NAMALWA (cell line): ENCODE results near the gene SHISA4.
A peak's percentile ranks its signal among the peaks of the same experiment; 100 is the strongest.
"Not testable (repeated sequence)": the region's sequence is repeated elsewhere in the genome, so short reads cannot be mapped to it uniquely, and the experiment has no call there.

ENCODE experiments used
- DNase-seq: peaks from one replicate; pipeline ENCODE4 v3.0.0-alpha.2; 2015; ENCODE audit warnings: low spot score

The SHISA4 gene, protein sequence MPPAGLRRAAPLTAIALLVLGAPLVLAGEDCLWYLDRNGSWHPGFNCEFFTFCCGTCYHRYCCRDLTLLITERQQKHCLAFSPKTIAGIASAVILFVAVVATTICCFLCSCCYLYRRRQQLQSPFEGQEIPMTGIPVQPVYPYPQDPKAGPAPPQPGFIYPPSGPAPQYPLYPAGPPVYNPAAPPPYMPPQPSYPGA

DNA sequence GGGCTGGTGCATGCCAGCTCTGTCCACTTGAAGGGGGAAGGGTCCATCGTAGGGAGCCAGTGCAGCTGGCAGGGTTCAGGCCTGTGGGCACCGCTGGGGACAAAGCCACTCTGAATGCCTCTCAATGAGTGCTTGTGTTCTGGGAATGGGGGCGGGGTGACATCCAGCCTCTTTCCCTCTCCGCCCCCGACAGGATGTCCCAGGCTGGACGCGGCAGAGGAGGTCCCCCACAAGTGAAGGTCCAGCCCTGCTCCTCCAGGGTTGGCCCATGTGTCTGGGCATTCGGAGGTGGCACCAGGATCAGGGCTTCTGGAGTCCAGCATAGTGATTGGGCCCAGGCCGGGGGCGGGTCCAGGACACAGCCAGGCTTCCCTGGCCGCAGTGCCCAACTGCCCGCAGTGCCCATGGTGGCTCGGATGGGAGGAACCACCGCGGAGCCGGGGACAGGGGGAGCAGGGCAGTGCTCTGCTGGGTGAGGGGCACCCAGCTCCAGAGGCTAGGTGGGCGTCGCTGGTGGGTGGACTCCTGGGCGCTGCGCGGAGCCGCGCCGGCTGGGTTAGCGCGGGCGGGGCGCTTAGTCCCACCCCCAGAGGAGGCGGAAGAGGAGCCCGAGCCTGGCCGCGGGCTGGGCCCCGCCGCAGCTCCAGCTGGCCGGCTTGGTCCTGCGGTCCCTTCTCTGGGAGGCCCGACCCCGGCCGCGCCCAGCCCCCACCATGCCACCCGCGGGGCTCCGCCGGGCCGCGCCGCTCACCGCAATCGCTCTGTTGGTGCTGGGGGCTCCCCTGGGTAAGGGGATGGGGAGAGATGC lies at the start of gene SHISA4:
Gene SHISA4 (plus strand): TSS at position 617 of the 808 bp plus-strand sequence. CDS start 97 bp downstream, at position 714.
- DNase-seq: no peak

DNA sequence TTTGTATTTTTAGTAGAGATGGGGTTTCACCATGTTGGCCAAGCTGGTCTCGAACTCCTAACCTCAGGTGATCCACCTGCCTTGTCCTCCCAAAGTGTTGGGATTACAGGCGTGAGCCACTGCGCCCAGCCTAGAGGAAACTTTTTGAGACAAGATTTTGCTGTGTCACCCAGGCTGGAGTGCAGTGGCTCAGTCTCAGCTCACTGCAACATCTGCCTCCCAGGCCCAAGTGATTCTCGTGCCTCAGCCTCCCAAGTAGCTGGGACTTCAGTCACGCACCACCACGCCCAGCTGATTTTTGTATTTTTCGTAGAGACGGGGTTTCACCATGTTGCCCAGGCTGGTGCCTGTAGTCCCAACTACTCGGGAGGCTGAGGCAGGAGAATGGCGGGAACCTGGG lies 49.6 kb upstream of the SHISA4 start:
- DNase-seq: not testable (repeated sequence)

DNA sequence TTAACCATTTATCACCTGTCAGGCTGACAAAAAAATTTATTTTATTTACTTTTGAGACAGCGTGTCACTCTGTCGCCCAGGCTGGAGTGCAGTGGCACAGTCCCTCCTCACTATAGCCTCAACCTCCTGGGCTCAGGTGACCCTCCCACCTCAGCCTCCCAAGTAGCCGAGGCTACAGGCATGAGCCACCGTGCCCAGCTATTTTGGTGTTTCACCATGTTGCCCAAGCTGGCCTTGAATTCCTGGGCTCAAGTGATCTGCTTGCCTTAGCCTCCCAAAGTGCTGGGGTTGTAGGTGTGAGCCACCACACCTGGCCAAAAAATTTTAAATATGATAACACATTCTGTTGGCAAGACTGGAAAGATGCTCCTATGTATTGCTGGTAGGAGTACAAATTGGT lies 48.6 kb upstream of the SHISA4 start:
- DNase-seq: no peak

DNA sequence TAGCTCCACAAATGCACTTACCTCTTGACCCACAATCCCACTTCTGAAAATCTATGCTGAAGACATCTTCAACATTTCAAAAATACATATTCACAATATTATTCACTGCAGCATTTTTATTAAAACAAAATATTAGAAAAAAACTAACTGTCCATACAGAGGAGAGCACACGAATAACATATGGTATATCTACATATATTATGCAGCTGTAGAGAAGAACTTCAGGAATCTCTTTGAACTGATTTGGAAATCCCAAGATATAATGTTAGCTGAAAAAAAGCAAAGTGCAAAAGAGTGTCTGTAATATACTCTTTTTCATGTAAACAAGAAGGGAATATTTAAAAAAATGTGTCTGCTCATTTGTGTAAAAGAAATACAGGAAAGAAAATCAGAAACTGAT lies 48.2 kb upstream of the SHISA4 start:
- no peak for DNase-seq

DNA sequence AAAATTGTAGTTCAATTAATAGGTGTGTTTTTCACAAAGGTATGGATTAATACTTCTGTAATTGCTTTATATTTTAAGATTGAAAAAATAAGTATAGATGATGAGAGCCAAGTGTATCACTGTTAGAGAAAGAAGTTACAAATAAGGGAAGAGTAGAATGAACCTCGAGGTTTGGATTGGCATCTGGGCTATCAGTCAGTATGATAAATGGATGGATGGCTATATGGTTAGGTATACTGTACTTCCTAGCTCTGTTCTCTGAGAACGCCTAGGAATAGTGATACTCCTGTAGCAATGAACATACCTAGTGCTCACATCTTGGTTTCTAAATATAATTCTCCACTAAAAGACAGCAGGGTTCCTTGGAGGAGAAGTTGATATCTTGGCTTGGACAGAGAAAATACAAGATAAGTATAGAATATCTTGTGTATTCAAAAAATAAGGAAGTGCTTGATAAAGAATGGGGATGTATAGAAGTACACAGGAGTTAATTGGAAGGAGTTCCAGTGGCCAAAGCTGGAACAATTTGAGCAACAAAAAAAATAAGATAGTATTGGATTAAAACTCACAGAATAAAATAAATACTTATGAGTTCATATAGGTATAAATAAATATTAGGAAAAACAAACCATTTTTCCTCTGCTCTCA lies 47.3 kb upstream of the SHISA4 start:
- DNase-seq: no peak

DNA sequence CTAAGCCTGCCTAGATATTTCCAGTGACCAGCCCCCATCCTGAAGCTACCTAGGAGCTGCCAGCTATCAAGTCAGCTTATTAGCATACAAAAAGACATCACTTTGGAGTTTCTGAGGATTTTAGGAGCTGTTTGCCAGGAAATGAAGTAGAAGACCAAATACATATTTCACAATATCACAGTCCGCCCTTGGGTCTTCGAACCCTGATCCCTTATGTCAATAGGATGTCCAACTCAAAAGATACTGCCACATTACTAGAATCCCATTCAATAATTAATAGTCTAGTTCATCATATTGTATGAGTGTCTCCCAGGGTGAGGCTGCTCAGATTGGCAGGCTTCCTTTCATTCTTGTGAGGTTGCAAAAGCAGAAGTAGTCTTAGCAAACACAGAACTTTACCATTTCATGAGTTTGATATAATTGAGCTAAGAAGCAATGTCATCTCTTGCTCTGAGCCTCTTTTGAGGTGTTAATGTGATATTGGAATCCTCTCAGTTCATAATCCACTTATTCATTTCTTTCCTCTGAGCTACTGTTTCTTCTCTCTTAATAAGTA lies 46.1 kb upstream of the SHISA4 start:
- DNase-seq: no peak

DNA sequence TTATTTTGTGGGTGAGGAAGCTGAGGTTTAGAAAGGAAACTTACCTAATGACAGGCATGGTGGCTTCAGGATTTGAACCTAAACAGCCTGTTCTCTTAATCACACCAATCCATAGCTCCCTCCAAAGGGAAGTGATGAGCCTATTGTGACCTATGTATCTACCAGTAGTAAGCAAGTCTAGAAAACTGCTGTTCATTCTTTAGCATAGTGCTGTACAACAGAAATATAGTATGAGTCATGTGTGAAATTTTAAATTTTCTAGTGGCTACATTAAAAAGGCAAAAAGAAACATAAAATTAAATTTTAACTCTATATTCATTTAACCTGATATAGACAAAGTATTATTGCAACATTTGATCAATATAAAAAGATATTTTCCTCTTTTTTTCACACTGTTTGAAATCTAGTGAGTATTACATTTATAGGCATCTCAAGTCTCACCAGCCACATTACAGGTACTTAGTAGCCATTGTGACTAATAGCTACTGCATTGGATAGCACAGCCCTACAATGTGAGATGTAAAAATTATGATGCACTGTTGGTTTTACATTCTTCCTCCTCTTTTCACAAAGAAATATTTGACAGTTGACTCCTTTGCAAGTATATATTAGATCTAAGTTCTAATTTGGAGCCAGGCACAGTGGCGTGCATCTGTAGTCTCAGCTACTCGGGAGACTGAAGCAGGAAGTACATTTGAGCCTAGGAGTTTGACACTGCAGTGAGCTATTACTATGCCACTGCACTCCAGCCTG lies 43.2 kb upstream of the SHISA4 start:
- no peak for DNase-seq

DNA sequence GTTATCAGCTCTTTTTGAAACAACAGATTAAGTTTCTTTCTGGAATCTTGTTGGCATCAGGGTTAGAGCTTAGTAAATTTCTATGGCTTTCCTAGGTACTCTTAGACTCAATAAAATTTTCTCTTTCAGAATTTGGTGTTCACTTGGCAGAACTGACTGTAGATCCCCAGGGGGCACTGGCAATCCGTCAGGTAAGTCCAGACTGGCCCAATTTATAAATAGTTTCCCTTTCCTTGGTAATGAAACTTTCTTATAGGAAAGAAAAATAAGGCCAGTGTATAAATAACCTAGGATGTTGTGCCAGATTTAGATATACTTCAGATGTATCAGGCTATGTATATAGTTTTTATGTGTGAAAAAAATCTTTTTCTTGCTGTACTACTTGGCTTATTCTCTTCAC lies 41.5 kb upstream of the SHISA4 start:
- DNase-seq: no peak

DNA sequence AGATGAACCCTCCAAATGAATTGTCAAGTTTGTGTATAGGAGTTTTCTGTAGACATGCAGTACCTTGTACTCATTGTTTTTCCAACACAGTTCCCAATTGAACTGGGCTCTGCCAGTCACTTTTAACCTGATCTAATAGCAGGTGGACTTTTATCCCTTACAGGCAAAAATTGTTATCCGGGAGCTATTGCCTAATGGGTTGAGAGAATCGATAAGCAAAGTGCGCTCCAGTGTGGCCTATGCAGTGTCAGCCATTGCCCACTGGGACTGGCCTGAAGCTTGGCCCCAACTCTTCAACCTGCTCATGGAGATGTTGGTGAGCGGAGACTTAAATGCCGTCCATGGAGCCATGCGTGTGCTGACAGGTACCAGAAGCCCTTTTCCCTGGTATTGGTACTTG lies 40.5 kb upstream of the SHISA4 start:
- no peak for DNase-seq

DNA sequence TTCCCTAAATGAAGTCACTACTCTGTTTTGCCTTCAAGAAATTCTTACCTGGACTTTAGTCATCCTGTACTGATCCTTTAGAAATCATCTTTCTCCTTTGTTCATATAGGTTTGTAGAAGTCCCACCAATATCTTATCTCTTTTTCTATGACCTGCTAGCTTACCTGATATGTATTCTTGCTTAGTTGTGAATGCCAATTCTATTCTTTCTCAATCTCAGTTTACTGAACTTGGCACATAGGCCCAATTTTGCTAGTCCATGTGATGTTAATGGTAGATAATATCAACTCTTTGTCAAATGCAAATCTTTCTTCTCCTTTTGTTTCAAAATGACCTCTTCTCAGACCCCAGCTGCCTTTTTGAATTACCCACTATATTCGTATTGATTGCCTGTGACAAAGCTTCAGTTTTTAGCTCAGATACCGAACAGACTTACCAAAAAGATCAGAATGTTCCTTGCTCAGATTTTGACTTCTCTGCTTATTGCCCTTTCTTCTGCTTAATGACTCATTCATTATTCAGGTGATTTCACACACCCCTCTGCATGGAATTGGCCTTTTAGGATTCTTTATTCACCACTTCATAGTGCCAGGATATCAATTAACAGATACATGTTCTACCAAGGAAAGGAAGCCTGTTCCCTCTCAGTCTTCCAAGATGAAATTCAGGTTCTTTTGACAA lies 39.2 kb upstream of the SHISA4 start:
- no peak for DNase-seq

DNA sequence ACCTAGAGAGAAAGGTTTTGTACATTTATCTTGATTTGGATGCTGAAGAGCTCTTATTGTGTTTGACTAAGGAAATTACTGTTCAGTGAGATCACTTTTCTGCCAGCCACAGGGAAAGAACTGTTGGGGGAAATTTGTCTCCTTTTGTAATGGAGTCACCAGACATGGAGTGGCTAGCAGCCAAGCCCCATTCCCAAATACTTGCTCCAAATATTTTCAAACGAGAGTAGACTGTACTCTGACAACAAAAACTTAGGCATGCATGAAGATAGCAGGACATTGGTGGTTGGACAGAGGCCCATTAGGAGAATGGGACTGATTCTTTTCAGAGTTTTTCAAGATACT lies 38.7 kb upstream of the SHISA4 start:
- DNase-seq: no peak

DNA sequence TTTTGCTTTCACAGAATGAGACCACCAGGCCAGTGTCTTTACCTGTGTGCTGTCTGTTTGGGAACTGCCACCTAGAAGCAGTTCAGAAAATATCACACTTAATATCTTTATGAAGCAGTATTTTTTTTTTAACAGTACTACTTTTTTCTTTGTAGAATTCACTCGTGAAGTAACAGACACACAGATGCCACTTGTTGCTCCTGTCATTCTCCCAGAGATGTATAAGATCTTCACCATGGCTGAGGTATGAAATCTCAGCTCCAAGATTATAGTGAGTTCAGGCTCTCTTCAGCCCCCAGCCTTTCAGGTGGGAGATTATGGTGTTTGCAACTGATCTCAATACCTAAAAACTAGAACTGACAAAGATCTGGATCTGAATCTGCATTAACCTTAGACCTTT lies 36.7 kb upstream of the SHISA4 start:
- DNase-seq: no peak

DNA sequence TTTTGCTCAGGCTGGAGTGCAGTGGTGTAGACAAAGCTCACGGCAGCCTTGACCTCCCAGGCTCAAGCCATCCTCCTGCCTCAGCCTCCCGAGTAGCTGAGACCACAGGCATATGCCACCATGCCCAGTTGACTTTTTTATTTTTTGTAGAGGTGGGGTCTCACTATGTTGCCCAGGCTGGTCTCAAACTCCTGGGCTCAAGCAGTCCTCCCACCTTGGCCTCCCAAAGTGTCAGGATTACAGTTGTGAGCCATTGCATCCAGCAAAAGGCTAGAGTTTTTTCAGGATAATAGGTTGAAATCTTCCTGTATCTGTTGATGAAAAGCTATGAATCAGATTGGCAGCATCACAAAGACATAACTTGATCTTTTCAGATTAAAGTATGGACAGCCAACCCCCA lies 32.0 kb upstream of the SHISA4 start:
- not testable (repeated sequence) for DNase-seq

DNA sequence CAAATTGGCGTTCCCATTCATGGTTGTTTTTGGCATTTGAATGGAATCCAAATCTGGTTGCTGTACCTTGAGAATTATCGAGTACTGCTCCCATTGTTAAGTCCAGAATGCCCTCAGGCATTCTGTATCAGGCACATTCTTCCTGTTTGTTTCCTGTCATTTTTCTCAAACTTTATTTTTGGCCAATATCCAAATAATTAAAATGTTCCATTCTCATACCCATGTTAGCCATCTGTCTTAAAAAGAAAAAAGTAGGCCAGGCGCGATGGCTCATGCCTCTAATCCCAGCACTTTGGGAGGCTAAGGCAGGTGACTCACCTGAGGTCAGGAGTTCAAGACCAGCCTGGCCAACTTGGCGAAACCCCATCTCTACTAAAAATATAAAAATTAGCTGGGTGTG lies 29.3 kb upstream of the SHISA4 start:
- DNase-seq: no peak

DNA sequence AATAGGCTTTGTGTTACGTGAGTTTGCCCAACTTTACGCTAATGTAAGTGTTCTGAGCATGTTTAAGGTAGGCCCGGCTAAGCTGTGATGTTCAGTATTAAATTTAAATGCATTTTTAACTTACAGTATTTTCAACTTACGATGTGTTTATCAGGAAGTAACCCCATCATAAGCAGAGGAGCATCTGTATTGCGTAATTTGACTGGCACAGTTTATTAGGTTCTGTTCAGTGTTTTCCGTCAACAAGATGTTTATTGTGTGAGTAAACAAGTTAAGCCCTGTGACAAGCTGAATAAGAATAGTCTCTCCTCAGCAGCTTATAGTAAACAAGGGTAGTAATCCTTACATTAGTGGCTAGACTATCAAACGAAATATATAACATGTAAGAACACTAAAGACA lies 27.2 kb upstream of the SHISA4 start:
- DNase-seq: no peak

DNA sequence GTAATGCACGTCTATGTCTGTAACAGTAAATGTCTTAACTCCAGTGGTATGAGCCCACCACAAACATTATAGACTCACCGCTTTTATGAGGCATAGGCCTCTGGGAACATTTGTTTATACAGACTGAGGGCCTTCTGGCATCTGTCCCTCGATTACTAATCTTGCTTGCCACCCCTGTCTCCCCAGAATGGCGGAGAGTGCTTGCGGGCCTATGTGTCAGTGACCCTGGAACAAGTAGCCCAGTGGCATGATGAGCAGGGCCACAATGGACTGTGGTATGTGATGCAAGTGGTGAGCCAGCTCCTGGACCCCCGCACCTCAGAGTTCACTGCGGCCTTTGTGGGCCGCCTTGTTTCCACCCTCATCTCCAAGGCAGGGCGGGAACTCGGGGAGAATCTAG lies 18.3 kb upstream of the SHISA4 start:
- DNase-seq: no peak

DNA sequence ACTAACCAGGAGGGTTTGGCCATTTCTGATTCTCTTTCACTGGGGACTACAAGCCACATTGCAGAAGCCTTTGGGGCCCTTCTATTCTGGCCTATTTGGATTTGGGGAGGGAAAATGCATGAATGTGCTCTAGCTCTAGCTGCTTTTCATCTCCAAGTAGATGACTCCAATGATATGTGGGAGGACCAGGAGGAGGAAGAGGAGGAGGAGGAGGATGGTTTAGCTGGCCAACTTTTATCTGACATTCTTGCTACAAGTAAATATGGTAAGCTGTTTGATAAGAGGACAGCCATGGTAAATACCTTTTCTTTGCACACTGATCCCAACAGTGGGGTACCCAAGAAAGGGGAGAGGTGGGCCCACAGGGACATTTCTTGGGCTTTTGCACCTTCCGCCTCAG lies 14.0 kb upstream of the SHISA4 start:
- no peak for DNase-seq

DNA sequence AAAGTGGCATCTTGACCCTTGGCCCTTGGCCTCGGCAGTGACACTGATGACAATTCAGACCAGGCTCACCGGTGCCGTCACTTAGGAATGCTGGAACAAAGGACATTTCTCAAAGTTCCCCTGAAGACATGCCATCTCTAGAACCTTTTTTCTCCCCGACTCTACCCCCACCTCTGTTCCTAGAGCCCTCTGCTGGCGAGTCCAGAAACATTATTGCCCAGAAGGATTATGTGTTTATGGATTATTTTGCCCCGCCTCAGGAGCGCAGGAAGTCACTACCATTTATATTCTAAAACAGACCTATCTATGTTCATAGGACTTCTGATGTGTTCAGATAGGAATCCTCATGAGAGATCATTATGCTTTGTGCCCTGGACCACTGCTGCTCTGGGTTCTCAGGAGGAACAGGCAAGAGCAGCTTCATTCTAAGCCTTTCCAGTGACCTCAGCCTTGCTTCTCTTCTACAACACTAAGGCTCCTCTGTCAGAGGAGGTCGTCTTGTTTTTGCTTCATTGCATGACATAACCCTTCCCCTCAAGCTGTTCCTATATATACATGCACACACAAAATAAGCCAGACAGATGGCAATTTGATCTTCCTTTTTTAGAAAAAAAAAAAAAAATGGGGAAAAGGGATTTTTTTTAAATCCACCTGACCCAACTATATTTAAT lies 12.4 kb upstream of the SHISA4 start:
- DNase-seq: peak; percentile 35

DNA sequence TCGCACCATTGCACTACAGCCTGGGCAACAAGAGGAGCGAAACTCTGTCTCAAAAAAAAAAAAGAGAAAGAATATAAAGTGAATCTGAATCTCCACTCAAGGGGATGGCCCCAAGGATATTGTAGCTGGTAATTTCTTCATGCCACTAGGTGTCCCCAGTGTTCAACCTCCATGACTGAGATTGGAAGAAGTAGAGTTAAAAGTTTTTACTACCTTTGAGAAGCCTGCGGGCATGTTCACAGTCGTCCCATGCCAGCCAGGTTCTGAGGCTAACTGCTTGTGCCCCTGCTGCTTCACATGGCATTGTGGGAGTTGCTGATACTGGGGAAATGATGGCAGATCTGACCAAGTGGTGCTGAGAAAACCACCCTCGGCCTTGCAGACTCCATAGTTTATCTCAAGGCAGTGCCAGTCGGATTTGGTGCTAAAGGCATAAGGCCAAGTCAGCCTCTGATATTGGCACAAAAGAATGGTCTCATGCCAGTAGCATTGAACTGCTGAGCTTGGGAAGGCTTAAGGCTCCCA lies 10.8 kb upstream of the SHISA4 start:
- peak; percentile 71 for DNase-seq

DNA sequence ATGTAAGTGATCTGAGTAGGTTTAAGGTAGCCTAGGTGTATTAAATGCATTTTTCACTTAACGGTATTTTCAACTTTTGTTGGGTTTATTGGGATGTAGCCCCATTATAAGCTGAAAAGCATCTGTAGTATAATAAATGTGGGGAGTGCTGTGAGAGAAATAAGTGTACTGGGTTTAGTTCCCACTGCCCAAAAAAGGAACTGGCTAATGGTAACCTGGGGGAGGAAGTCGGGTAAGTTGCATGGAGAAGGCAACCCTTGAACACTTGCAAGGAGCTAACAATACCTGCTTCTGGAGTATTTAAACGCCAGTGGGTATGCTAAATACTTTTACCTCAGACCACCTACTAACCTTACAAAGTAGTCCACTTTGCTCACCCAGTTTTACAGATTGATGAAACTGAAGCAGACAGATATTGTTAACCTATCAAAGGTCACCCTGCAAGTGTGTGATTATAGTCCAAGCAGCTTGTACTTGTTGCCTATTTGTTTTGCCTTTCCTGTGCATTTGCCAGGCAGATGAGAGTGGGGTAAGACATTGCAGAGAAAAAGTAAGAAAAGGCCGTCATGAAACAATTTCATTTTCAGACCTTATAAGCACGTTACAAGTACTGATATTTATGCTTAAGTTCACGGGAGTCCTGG lies 7.6 kb upstream of the SHISA4 start:
- DNase-seq: no peak

DNA sequence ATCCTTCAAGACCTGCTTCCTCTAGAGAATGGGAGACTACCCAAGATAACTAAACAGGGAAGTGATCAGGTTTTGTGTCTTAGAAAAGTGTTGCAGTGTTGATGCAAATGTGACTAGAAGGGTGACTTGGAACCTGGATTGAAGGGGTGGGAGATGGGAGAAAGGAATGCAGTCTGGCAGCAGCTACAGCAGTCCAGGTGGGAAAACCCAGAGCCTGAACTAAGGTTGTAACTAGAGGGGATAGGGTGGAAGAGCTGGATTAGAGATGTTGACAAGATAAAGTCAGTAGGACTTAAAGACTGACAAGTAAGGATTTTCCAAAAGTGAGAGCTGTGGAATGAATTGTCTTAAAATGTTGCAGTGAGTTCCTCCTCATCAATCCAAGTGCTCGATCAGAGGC lies 7.1 kb upstream of the SHISA4 start:
- DNase-seq: no peak
